ENCODE measurements around the gene KANK3. TPM values are rescaled to one million over a fixed set of nuclear protein-coding genes. Genes with fewer than 3 reads are reported as not detected.
"Not testable (repeated sequence)": the region's sequence is repeated elsewhere in the genome, so short reads cannot be mapped to it uniquely, and the experiment has no call there.

The KANK3 gene
- total and polyA plus RNA-seq, 2 donors: 3.3 to 6.0 TPM

GRCh38 chr19:8343483-8343844 is 402 bp upstream of the KANK3 start:
- Histone ChIP-seq H3K4me3 (ENCODE audit: low read length in 2 of 2) (peak overlapping the region in 1 of 2 donors; percentile 40), H3K4me1 (ENCODE audit: control insufficient read depth in 2 of 2, insufficient read depth in 2 of 2, low read length in 2 of 2) (peaks cover 3 to 9% of the 10 kb centered on the region in 2 donors), H3K36me3 (ENCODE audit: control insufficient read depth in 2 of 2, insufficient read depth in 2 of 2, low read length in 1 of 2) (no peaks in the 10 kb centered on the region), H3K27ac (ENCODE audit: low read depth in 1 of 2, low read length in 1 of 2) (no peak overlapping the region), H3K27me3 (ENCODE audit: control insufficient read depth in 2 of 2, insufficient read depth in 1 of 2, low read length in 1 of 2) (peaks cover 38 to 67% of the 10 kb centered on the region in 2 donors), H3K9me3 (ENCODE audit: control insufficient read depth in 2 of 2, insufficient read depth in 1 of 2, low read length in 1 of 2) (peaks cover 0 to 7% of the 10 kb centered on the region in 2 donors)
- 50% methylated on average over 11 of the region's 11 CpGs for WGBS
- DNase-seq (ENCODE audit: low read depth in 6 of 9, low spot score in 9 of 9): no peak

- H3K27ac ChIP-seq (ENCODE audit: low read depth in 1 of 2, low read length in 1 of 2): no peak overlapping the region
- peaks cover 38 to 79% of the 10 kb centered on the region in 2 donors for H3K27me3 ChIP-seq (ENCODE audit: control insufficient read depth in 2 of 2, insufficient read depth in 1 of 2, low read length in 1 of 2)
- H3K36me3 ChIP-seq (ENCODE audit: control insufficient read depth in 2 of 2, insufficient read depth in 2 of 2, low read length in 1 of 2): no peaks in the 10 kb centered on the region
- 27% methylated on average over 14 of the region's 14 CpGs for WGBS
- no peak for DNase-seq (ENCODE audit: low read depth in 6 of 9, low spot score in 9 of 9)
- H3K9me3 ChIP-seq (ENCODE audit: control insufficient read depth in 2 of 2, insufficient read depth in 1 of 2, low read length in 1 of 2): peaks cover 0 to 7% of the 10 kb centered on the region in 2 donors
- peaks cover 3 to 9% of the 10 kb centered on the region in 2 donors for H3K4me1 ChIP-seq (ENCODE audit: control insufficient read depth in 2 of 2, insufficient read depth in 2 of 2, low read length in 2 of 2)
- no peak overlapping the region for H3K4me3 ChIP-seq (ENCODE audit: low read length in 2 of 2)
Observed at GRCh38 chr19:8342316-8342683, 762 bp downstream of the KANK3 start.

DNA sequence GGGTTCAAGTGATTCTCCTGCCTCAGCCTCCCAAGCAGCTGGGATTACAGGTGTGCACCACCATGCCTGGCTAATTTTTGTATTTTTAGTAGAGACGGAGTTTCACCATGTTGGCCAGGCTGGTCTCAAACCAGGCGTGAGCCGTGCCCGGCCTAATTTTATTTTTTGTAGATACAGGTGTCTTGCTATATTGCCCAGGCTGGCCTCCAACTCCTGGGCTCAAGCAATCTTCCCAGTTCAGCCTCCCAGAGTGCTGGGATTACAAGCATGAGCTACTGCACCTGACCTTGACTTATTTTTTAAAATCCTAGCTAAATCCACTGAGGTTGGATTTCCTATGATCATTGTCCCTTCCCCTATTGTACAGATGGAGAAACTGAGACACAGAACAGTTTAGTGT is 1.6 kb downstream of the KANK3 start:
- H3K27ac ChIP-seq (ENCODE audit: low read depth in 1 of 2, low read length in 1 of 2); H3K4me1 ChIP-seq (ENCODE audit: control insufficient read depth in 2 of 2, insufficient read depth in 2 of 2, low read length in 2 of 2); H3K9me3 ChIP-seq (ENCODE audit: control insufficient read depth in 2 of 2, insufficient read depth in 1 of 2, low read length in 1 of 2); DNase-seq (ENCODE audit: low read depth in 6 of 9, low spot score in 9 of 9); H3K4me3 ChIP-seq (ENCODE audit: low read length in 2 of 2); H3K36me3 ChIP-seq (ENCODE audit: control insufficient read depth in 2 of 2, insufficient read depth in 2 of 2, low read length in 1 of 2): not testable (repeated sequence)
- 95% methylated on average over 4 of the region's 4 CpGs for WGBS
- peaks cover 41 to 86% of the 10 kb centered on the region in 2 donors for H3K27me3 ChIP-seq (ENCODE audit: control insufficient read depth in 2 of 2, insufficient read depth in 1 of 2, low read length in 1 of 2)

- 23% methylated on average over 15 of the region's 15 CpGs for WGBS
- Histone ChIP-seq H3K9me3 (ENCODE audit: control insufficient read depth in 2 of 2, insufficient read depth in 1 of 2, low read length in 1 of 2) (peaks cover 0 to 7% of the 10 kb centered on the region in 2 donors), H3K27ac (ENCODE audit: low read depth in 1 of 2, low read length in 1 of 2) (no peak overlapping the region), H3K4me1 (ENCODE audit: control insufficient read depth in 2 of 2, insufficient read depth in 2 of 2, low read length in 2 of 2) (peaks cover 3 to 17% of the 10 kb centered on the region in 2 donors), H3K27me3 (ENCODE audit: control insufficient read depth in 2 of 2, insufficient read depth in 1 of 2, low read length in 1 of 2) (peaks cover 50 to 96% of the 10 kb centered on the region in 2 donors), H3K4me3 (ENCODE audit: low read length in 2 of 2) (no peak overlapping the region), H3K36me3 (ENCODE audit: control insufficient read depth in 2 of 2, insufficient read depth in 2 of 2, low read length in 1 of 2) (no peaks in the 10 kb centered on the region)
- no peak for DNase-seq (ENCODE audit: low read depth in 6 of 9, low spot score in 9 of 9)
Observed at GRCh38 chr19:8340341-8341096, 2.5 kb downstream of the KANK3 start.

GRCh38 chr19:8338835-8339234 is 4.2 kb downstream of the KANK3 start:
- no peak overlapping the region for H3K27ac ChIP-seq (ENCODE audit: low read depth in 1 of 2, low read length in 1 of 2)
- 87% methylated on average over 6 of the region's 6 CpGs for WGBS
- H3K4me1 ChIP-seq (ENCODE audit: control insufficient read depth in 2 of 2, insufficient read depth in 2 of 2, low read length in 2 of 2): peaks cover 8 to 17% of the 10 kb centered on the region in 2 donors

DNA sequence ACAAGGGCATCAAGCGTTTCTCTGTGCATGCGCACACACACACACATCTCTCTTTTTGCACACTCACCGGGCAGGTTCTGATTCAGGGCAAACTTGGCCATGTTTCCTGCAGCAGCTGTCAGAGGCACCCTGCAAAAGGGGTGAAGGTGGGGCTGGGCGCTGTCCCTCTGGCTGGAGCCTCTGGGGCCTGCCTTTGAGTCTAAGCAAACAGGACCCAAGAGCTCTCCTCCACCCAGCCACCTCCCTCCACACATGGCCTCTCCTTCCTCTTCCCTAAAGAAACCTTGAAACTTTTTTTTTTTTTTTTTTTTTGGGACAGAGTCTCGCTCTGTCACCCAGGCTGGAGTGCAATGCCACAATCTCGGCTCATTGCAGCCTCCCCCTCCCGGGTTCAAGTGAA is 5.3 kb downstream of the KANK3 start:
- Histone ChIP-seq H3K36me3 (ENCODE audit: control insufficient read depth in 2 of 2, insufficient read depth in 2 of 2, low read length in 1 of 2) (no peaks in the 10 kb centered on the region), H3K4me3 (ENCODE audit: low read length in 2 of 2) (no peak overlapping the region), H3K27ac (ENCODE audit: low read depth in 1 of 2, low read length in 1 of 2) (no peak overlapping the region), H3K9me3 (ENCODE audit: control insufficient read depth in 2 of 2, insufficient read depth in 1 of 2, low read length in 1 of 2) (peaks cover 0 to 6% of the 10 kb centered on the region in 2 donors), H3K4me1 (ENCODE audit: control insufficient read depth in 2 of 2, insufficient read depth in 2 of 2, low read length in 2 of 2) (peaks cover 4 to 10% of the 10 kb centered on the region in 2 donors), H3K27me3 (ENCODE audit: control insufficient read depth in 2 of 2, insufficient read depth in 1 of 2, low read length in 1 of 2) (peaks cover 60 to 93% of the 10 kb centered on the region in 2 donors)
- no peak for DNase-seq (ENCODE audit: low read depth in 6 of 9, low spot score in 9 of 9)
- whole genome bisulfite sequencing: 88% methylated on average over 7 of the region's 7 CpGs

More at GRCh38 chr19:8338835-8339234, 4.2 kb downstream of the KANK3 start:
- no peak overlapping the region for H3K4me3 ChIP-seq (ENCODE audit: low read length in 2 of 2)
- H3K27me3 ChIP-seq (ENCODE audit: control insufficient read depth in 2 of 2, insufficient read depth in 1 of 2, low read length in 1 of 2): peaks cover 59 to 93% of the 10 kb centered on the region in 2 donors
- DNase-seq (ENCODE audit: low read depth in 6 of 9, low spot score in 9 of 9): no peak
- no peaks in the 10 kb centered on the region for H3K36me3 ChIP-seq (ENCODE audit: control insufficient read depth in 2 of 2, insufficient read depth in 2 of 2, low read length in 1 of 2)
- peaks cover 0 to 7% of the 10 kb centered on the region in 2 donors for H3K9me3 ChIP-seq (ENCODE audit: control insufficient read depth in 2 of 2, insufficient read depth in 1 of 2, low read length in 1 of 2)

DNA sequence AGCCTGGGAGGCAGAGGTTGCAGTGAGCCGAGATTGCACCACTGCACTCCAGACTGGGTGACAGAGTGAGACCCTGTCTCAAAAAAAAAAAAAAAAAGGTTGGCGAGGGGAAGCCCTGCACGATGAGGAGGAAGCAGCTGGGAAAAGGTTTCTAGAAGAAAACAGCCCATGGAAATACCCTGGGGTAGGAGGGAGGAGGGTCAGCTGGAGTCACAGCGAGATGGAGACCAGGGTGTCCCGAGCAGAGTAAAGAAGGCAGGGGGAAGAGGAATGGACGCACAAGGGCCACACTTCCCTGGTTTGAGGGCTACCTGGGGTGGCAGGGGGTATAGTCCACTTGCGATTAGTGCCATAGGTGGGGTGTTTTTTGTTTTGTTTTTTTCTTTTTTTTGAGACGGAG is 6.4 kb downstream of the KANK3 start:
- H3K4me3 ChIP-seq (ENCODE audit: low read length in 2 of 2): no peak overlapping the region
- 34% methylated on average over 8 of the region's 8 CpGs for WGBS
- H3K9me3 ChIP-seq (ENCODE audit: control insufficient read depth in 2 of 2, insufficient read depth in 1 of 2, low read length in 1 of 2): peaks cover 0 to 4% of the 10 kb centered on the region in 2 donors
- no peak overlapping the region for H3K27ac ChIP-seq (ENCODE audit: low read depth in 1 of 2, low read length in 1 of 2)
- H3K27me3 ChIP-seq (ENCODE audit: control insufficient read depth in 2 of 2, insufficient read depth in 1 of 2, low read length in 1 of 2): peaks cover 52 to 92% of the 10 kb centered on the region in 2 donors
- peaks cover 4 to 8% of the 10 kb centered on the region in 2 donors for H3K4me1 ChIP-seq (ENCODE audit: control insufficient read depth in 2 of 2, insufficient read depth in 2 of 2, low read length in 2 of 2)
- H3K36me3 ChIP-seq (ENCODE audit: control insufficient read depth in 2 of 2, insufficient read depth in 2 of 2, low read length in 1 of 2): no peaks in the 10 kb centered on the region
- DNase-seq (ENCODE audit: low read depth in 6 of 9, low spot score in 9 of 9): no peak

GRCh38 chr19:8336072-8336569 is 6.9 kb downstream of the KANK3 start:
- Histone ChIP-seq H3K9me3 (ENCODE audit: control insufficient read depth in 2 of 2, insufficient read depth in 1 of 2, low read length in 1 of 2) (peaks cover 0 to 4% of the 10 kb centered on the region in 2 donors), H3K4me1 (ENCODE audit: control insufficient read depth in 2 of 2, insufficient read depth in 2 of 2, low read length in 2 of 2) (peaks cover 4 to 8% of the 10 kb centered on the region in 2 donors), H3K27me3 (ENCODE audit: control insufficient read depth in 2 of 2, insufficient read depth in 1 of 2, low read length in 1 of 2) (peaks cover 54 to 92% of the 10 kb centered on the region in 2 donors), H3K4me3 (ENCODE audit: low read length in 2 of 2) (no peak overlapping the region), H3K36me3 (ENCODE audit: control insufficient read depth in 2 of 2, insufficient read depth in 2 of 2, low read length in 1 of 2) (no peaks in the 10 kb centered on the region), H3K27ac (ENCODE audit: low read depth in 1 of 2, low read length in 1 of 2) (no peak overlapping the region)
- WGBS: 41% methylated on average over 27 of the region's 27 CpGs
- no peak for DNase-seq (ENCODE audit: low read depth in 6 of 9, low spot score in 9 of 9)

DNA sequence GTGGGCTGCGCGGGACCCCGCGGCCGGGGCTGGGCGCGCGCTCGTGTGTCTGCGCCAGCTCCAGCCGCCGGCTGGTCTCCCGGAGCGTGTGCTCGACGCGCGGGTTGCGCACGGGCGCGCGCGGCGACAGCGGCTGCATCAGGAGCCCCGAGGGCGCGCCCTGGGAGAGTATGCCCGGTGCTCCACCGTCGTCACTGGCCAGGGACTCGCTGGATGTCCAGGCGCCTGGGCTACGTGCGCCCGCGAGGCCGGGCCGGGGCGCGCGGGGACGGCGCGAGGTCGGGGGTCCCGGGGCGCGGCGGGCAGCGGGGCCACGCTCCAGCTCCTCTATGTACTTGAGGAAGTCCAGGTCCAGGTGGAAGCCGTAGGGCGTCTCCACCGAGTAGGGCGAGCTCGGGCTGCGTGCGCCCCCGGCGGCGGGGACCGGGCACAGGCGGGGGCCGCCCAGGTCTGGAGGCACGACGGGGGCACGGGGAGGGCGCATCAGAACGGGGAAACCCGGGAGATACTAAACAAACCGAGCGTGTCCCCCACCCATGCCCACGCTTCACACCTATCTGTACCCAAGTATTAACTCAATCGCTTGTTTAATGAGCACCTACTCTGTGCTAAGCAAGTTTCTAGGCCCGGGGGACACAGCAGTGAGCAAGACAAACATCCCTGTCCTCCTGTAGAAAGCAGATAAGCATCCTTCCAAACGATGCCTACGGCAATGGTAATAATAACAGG is 7.6 kb downstream of the KANK3 start:
- no peak for DNase-seq (ENCODE audit: low read depth in 6 of 9, low spot score in 9 of 9)
- Histone ChIP-seq H3K4me3 (ENCODE audit: low read length in 2 of 2) (peak overlapping the region in 1 of 2 donors; percentile 39), H3K4me1 (ENCODE audit: control insufficient read depth in 2 of 2, insufficient read depth in 2 of 2, low read length in 2 of 2) (peaks cover 4 to 8% of the 10 kb centered on the region in 2 donors), H3K9me3 (ENCODE audit: control insufficient read depth in 2 of 2, insufficient read depth in 1 of 2, low read length in 1 of 2) (peaks cover 0 to 4% of the 10 kb centered on the region in 2 donors), H3K27ac (ENCODE audit: low read depth in 1 of 2, low read length in 1 of 2) (no peak overlapping the region), H3K27me3 (ENCODE audit: control insufficient read depth in 2 of 2, insufficient read depth in 1 of 2, low read length in 1 of 2) (peaks cover 48 to 89% of the 10 kb centered on the region in 2 donors), H3K36me3 (ENCODE audit: control insufficient read depth in 2 of 2, insufficient read depth in 2 of 2, low read length in 1 of 2) (no peaks in the 10 kb centered on the region)
- WGBS: 6% methylated on average over 79 of the region's 79 CpGs
